SK-N-SH (cell line): Measurements from ENCODE around the gene FCRL6. TPM values are rescaled to one million over a fixed set of nuclear protein-coding genes. Genes with fewer than 3 reads are reported as not detected.
A peak's percentile ranks its signal among the peaks of the same experiment; 100 is the strongest.

Source experiments
- CTCF ChIA-PET: fragments of 300-600, 350-600 bp; formaldehyde crosslinking; extraction: SDS; loops from one replicate; lab custom pipeline; 2021; lab: Yijun Ruan, JAX
- POLR2A ChIA-PET: fragments of 350-600 bp; sonication (Branson Sonifier 250); formaldehyde crosslinking; extraction: SDS; loops from one replicate; lab custom pipeline; 2020; ENCODE audit warnings: antibody characterized with exemption, inconsistent platforms; lab: Yijun Ruan, JAX
- DNase-seq: peaks from one replicate; pipeline ENCODE4 v3.0.0; 2012
- H2AFZ ChIP-seq: fragments of 200-600 bp; sonication (generic); 2 replicates; pipeline ENCODE4 v1.8.1; 2016; ENCODE audit warnings: antibody characterized with exemption, mild to moderate bottlenecking, low read depth
- H3F3A ChIP-seq: fragments of 200-600 bp; sonication (generic); replicated peaks from 2 replicates; pipeline ENCODE3; 2016; ENCODE audit warnings: antibody characterized with exemption, mild to moderate bottlenecking; ENCODE audit not compliant: insufficient read depth
- H3K27ac ChIP-seq, 2 experiments: fragments of 200-500 bp in 1 of 2; fragments of 200-600 bp in 1 of 2; sonication (Bioruptor generic) in 1 of 2; sonication (generic), shearing (Covaris generic) in 1 of 2; 2 replicates each; pipeline versions ENCODE4 v1.5.1 to v1.6.1; 2014 to 2016; ENCODE audit warnings: low read depth in 2 of 2, inconsistent platforms in 1 of 2, low read length in 1 of 2, mild to moderate bottlenecking in 1 of 2, mixed read lengths in 1 of 2
- H3K27me3 ChIP-seq: fragments of 200-600 bp; sonication (generic), shearing (Covaris generic); 2 replicates; pipeline ENCODE4 v1.6.1; 2016; ENCODE audit warnings: mixed run types; ENCODE audit not compliant: insufficient read depth
- H3K36me3 ChIP-seq, 2 experiments: fragments of 200-500 bp in 1 of 2; fragments of 200-600 bp in 1 of 2; sonication (Bioruptor generic) in 1 of 2; sonication (generic) in 1 of 2; replicated peaks in 1 of 2; 2 replicates each; pipeline versions ENCODE3 to v1.5.1; 2014 to 2016; ENCODE audit warnings: low read length in 1 of 2, mild to moderate bottlenecking in 1 of 2; ENCODE audit not compliant: insufficient read depth in 2 of 2, control insufficient read depth in 1 of 2
- H3K4me1 ChIP-seq, 2 experiments: fragments of 200-500 bp in 1 of 2; fragments of 200-600 bp in 1 of 2; sonication (Bioruptor generic) in 1 of 2; sonication (generic), shearing (Covaris generic) in 1 of 2; 2 replicates each; pipeline versions ENCODE4 v1.5.1 to v1.6.1; 2014 to 2016; ENCODE audit warnings: low read depth in 1 of 2, low read length in 1 of 2, mixed run types in 1 of 2; ENCODE audit not compliant: insufficient read depth in 2 of 2, control insufficient read depth in 1 of 2
- H3K4me2 ChIP-seq: fragments of 200-600 bp; sonication (generic), shearing (Covaris generic); 2 replicates; pipeline ENCODE4 v1.6.1; 2017; ENCODE audit warnings: mixed run types
- H3K4me3 ChIP-seq, 2 experiments: fragments of 200-500 bp in 1 of 2; fragments of 200-600 bp in 1 of 2; sonication (Bioruptor generic) in 1 of 2; sonication (generic), shearing (Covaris generic) in 1 of 2; 2 replicates each; pipeline versions ENCODE4 v1.5.1 to v1.8.1; 2014 to 2016; ENCODE audit warnings: low read depth in 2 of 2, inconsistent platforms in 1 of 2, low read length in 1 of 2, mild to moderate bottlenecking in 1 of 2, mixed read lengths in 1 of 2, moderate library complexity in 1 of 2
- H3K79me2 ChIP-seq: fragments of 200-600 bp; sonication (generic); 2 replicates; pipeline ENCODE4 v1.8.1; 2017; ENCODE audit warnings: mild to moderate bottlenecking; ENCODE audit not compliant: insufficient read depth
- H3K9ac ChIP-seq: fragments of 200-600 bp; sonication (generic); 2 replicates; pipeline ENCODE4 v1.6.1; 2017; ENCODE audit warnings: mixed run types
- H3K9me2 ChIP-seq: fragments of 200-600 bp; sonication (generic); 2 replicates; pipeline ENCODE4 v1.6.1; 2017; ENCODE audit warnings: mixed run types
- H3K9me3 ChIP-seq: fragments of 200-600 bp; sonication (generic); 2 replicates; pipeline ENCODE4 v1.6.1; 2017; ENCODE audit warnings: mixed run types, mild to moderate bottlenecking, moderate library complexity
- H4K20me1 ChIP-seq: fragments of 200-600 bp; sonication (generic); 2 replicates; pipeline ENCODE4 v1.6.1; 2017; ENCODE audit warnings: mild to moderate bottlenecking, mixed run types; ENCODE audit not compliant: insufficient read depth
- CTCF ChIP-seq: fragments of 200-600 bp; sonication (generic); IDR thresholded peaks from 2 replicates; pipeline ENCODE4 v1.6.1; 2017; ENCODE audit warnings: antibody characterized with exemption, mild to moderate bottlenecking, moderate library complexity
- ELF1 ChIP-seq: IDR thresholded peaks from 2 replicates; pipeline ENCODE4 v1.4.0; 2012
- EP300 ChIP-seq, 2 experiments: IDR thresholded peaks; 2 replicates each; pipeline versions ENCODE4 v1.4.0 to v1.6.1; 2012; ENCODE audit warnings: borderline replicate concordance in 1 of 2, low read depth in 1 of 2, low read length in 1 of 2
- EZH2phosphoT487 ChIP-seq: fragments of 200-600 bp; sonication (generic); IDR thresholded peaks from 2 replicates; pipeline ENCODE4 v1.6.1; 2017; ENCODE audit warnings: low read depth, mixed run types, mild to moderate bottlenecking, antibody characterized with exemption, moderate library complexity, borderline replicate concordance
- FOSL2 ChIP-seq: IDR thresholded peaks from 2 replicates; pipeline ENCODE4 v1.4.0; 2012; ENCODE audit warnings: low read depth, mild to moderate bottlenecking, moderate library complexity, borderline replicate concordance
- FOXM1 ChIP-seq: IDR thresholded peaks from 2 replicates; pipeline ENCODE4 v1.4.0; 2012; ENCODE audit warnings: low read depth, mild to moderate bottlenecking
- GABPA ChIP-seq: IDR thresholded peaks from 2 replicates; pipeline ENCODE4 v1.4.0; 2012; ENCODE audit warnings: low read depth, mild to moderate bottlenecking
- GATA2 ChIP-seq: sonication (generic); formaldehyde crosslinking; IDR thresholded peaks from 2 replicates; pipeline ENCODE4 v1.5.0; 2020; ENCODE audit warnings: mild to moderate bottlenecking, missing genetic modification reagents
- IRF3 ChIP-seq: fragments of 150-350 bp; IDR thresholded peaks from 2 replicates; pipeline ENCODE4 v1.6.1; 2016; ENCODE audit warnings: mild to moderate bottlenecking, low read depth, low read length
- MXI1 ChIP-seq: IDR thresholded peaks from 2 replicates; pipeline ENCODE4 v1.6.1; 2012; ENCODE audit warnings: mild to moderate bottlenecking, low read depth, low read length, improper control_type of control experiment
- NFIC ChIP-seq: IDR thresholded peaks from 2 replicates; pipeline ENCODE4 v1.4.0; 2012; ENCODE audit warnings: borderline replicate concordance
- RAD21 ChIP-seq: IDR thresholded peaks from 2 replicates; pipeline ENCODE4 v1.6.1; 2012; ENCODE audit warnings: mild to moderate bottlenecking, low read length
- REST ChIP-seq: IDR thresholded peaks from 2 replicates; pipeline ENCODE4 v1.6.1; 2012; ENCODE audit warnings: mild to moderate bottlenecking, low read depth, low read length, moderate library complexity
- RFX5 ChIP-seq: IDR thresholded peaks from 2 replicates; pipeline ENCODE4 v1.6.1; 2012; ENCODE audit warnings: mild to moderate bottlenecking, improper control_type of control experiment, low read length
- SIN3A ChIP-seq: IDR thresholded peaks from 2 replicates; pipeline ENCODE4 v1.6.1; 2012; ENCODE audit warnings: low read depth, mild to moderate bottlenecking, low read length, moderate library complexity, borderline replicate concordance
- SMC3 ChIP-seq: IDR thresholded peaks from 2 replicates; pipeline ENCODE4 v1.6.1; 2012; ENCODE audit warnings: low read depth, low read length, improper control_type of control experiment
- TAF1 ChIP-seq: IDR thresholded peaks from 2 replicates; pipeline ENCODE4 v1.6.1; 2012; ENCODE audit warnings: low read depth, mild to moderate bottlenecking, low read length, moderate library complexity, borderline replicate concordance
- TCF12 ChIP-seq: IDR thresholded peaks from 2 replicates; pipeline ENCODE4 v1.4.0; 2012
- USF2 ChIP-seq: fragments of 150-350 bp; IDR thresholded peaks from 2 replicates; pipeline ENCODE4 v1.6.1; 2017; ENCODE audit warnings: antibody characterized with exemption, low read length, low read depth, borderline replicate concordance
- YY1 ChIP-seq: IDR thresholded peaks from 2 replicates; pipeline ENCODE4 v1.4.0; 2012; ENCODE audit warnings: low read depth, mild to moderate bottlenecking
- WGBS: methylation state at CpG from one replicate; pipeline ENCODE4 v1.1.6; 2017; ENCODE audit warnings: low lambda C conversion rate; 5-methylcytosine and 5-hydroxymethylcytosine counted together
- polyA plus RNA-seq, 3 experiments: library from polyadenylated mRNA; depleted of rRNA; stranded (reverse); fragments of >200 nt; gene quantifications; 2 replicates each; pipeline ENCODE4 v1.2.3, GENCODE V29; 2012

FCRL6 gene
- polyA plus RNA-seq, 1 of the 3 experiments (the other 2 are of a cell fraction) = not detected

- no peaks in the 10 kb centered on the region for H3K36me3 ChIP-seq
- TF ChIP-seq REST (peak; percentile 70; the same call in 1 of the 2 replicates), RFX5 (no peak), YY1 (no peak)
- TF ChIP-seq, all 33 proteins: peak for 1
- POLR2A ChIA-PET = no interaction called here
- Histone ChIP-seq H3K4me1 (peaks cover 10 to 16% of the 10 kb centered on the region in 2 experiments; a peak in 2 of 4 replicates), H3K9ac (no peak overlapping the region), H3F3A (peaks cover 8% of the 10 kb centered on the region), H3K9me3 (no peaks in the 10 kb centered on the region), H3K79me2 (no peaks in the 10 kb centered on the region), H3K4me2 (no peak overlapping the region), H3K27me3 (no peaks in the 10 kb centered on the region), H4K20me1 (no peaks in the 10 kb centered on the region), H3K4me3 (no peak overlapping the region), H3K9me2 (no peaks in the 10 kb centered on the region), H2AFZ (no peak overlapping the region), H3K27ac (no peak overlapping the region)
- no peak for DNase-seq
- CTCF ChIA-PET = interaction anchor here (1.1 to 2.6 kb wide), 4 partner anchors 33 to 59 kb away, joined by 3 to 9 read pairs (median 5); no protein-coding TSS in a partner anchor
- WGBS = 79% methylated on average over 2 of the region's 6 CpGs
Observed at GRCh38 chr1:159857889-159858288, 55.7 kb downstream of the FCRL6 start.

- CTCF ChIA-PET = interaction anchor here (0.7 to 1.7 kb wide), 7 partner anchors 16 to 70 kb away, joined by 3 to 8 read pairs (median 4); no protein-coding TSS in a partner anchor
- H3K9ac ChIP-seq = no peak overlapping the region
Observed at GRCh38 chr1:159859767-159860322, 57.7 kb downstream of the FCRL6 start.

More at GRCh38 chr1:159859767-159860322, 57.7 kb downstream of the FCRL6 start:
- Histone ChIP-seq H2AFZ (no peak overlapping the region), H3K4me3 (no peak overlapping the region), H3K4me1 (peaks cover 0 to 12% of the 10 kb centered on the region in 2 experiments; a peak in 1 of 4 replicates), H3K36me3 (no peaks in the 10 kb centered on the region), H3K9me2 (no peaks in the 10 kb centered on the region), H3K27me3 (no peaks in the 10 kb centered on the region), H3F3A (no peaks in the 10 kb centered on the region), H3K27ac (no peak overlapping the region), H3K79me2 (no peaks in the 10 kb centered on the region), H3K9me3 (no peaks in the 10 kb centered on the region), H4K20me1 (no peaks in the 10 kb centered on the region), H3K4me2 (no peak overlapping the region)
- no peak for DNase-seq
- 92% methylated on average over 4 of the region's 7 CpGs for WGBS
- TF ChIP-seq CTCF = no peak
- no peak for TF ChIP-seq EP300 (IDR thresholded peaks at IDR 0.05; ENCODE audit: borderline replicate concordance in 1 of 2, low read depth in 1 of 2, low read length in 1 of 2)
- no peak for TF ChIP-seq TCF12
- TF ChIP-seq NFIC = no peak
- TF ChIP-seq SMC3 = no peak
- TF ChIP-seq GABPA = no peak
- TF ChIP-seq USF2 = no peak
- no peak for TF ChIP-seq GATA2 (CRISPR knock-in tag)
- no peak for TF ChIP-seq FOSL2
- no peak for TF ChIP-seq RAD21
- no peak for TF ChIP-seq ELF1
- no peak for TF ChIP-seq TAF1
- TF ChIP-seq IRF3 = no peak
- TF ChIP-seq MXI1 = no peak
- no peak for TF ChIP-seq YY1
- no peak for TF ChIP-seq SIN3A
- no peak for TF ChIP-seq FOXM1
- no peak for TF ChIP-seq EZH2phosphoT487
- TF ChIP-seq RFX5 = no peak
- POLR2A ChIA-PET = no interaction called here
